ENCODE measurements around the gene RUBCN.
"Not testable (repeated sequence)": the region's sequence is repeated elsewhere in the genome, so short reads cannot be mapped to it uniquely, and the experiment has no call there.

RUBCN gene

GRCh38 chr3:197682713-197683112 lies 54.0 kb downstream of the RUBCN start:
- FAIRE-seq = no peak

GRCh38 chr3:197680955-197681521 lies 55.7 kb downstream of the RUBCN start:
- no peak for FAIRE-seq

- FAIRE-seq = no peak
Measured at GRCh38 chr3:197675951-197676350, 60.8 kb downstream of the RUBCN start.

GRCh38 chr3:197675563-197675860 lies 61.2 kb downstream of the RUBCN start:
- no peak for FAIRE-seq

GRCh38 chr3:197674741-197675562 lies 61.8 kb downstream of the RUBCN start:
- no peak for FAIRE-seq

GRCh38 chr3:197673170-197673569 lies 63.5 kb downstream of the RUBCN start:
- FAIRE-seq = no peak

- FAIRE-seq = no peak
Measured at GRCh38 chr3:197670361-197670760, 66.3 kb downstream of the RUBCN start.

GRCh38 chr3:197667968-197668367 lies 68.7 kb downstream of the RUBCN start:
- FAIRE-seq = no peak

- FAIRE-seq = not testable (repeated sequence)
Measured at GRCh38 chr3:197667293-197667692, 69.4 kb downstream of the RUBCN start.

GRCh38 chr3:197666221-197666842 lies 70.4 kb downstream of the RUBCN start:
- not testable (repeated sequence) for FAIRE-seq

- FAIRE-seq = not testable (repeated sequence)
Measured at GRCh38 chr3:197665549-197665948, 71.2 kb downstream of the RUBCN start.

- FAIRE-seq = not testable (repeated sequence)
Measured at GRCh38 chr3:197665142-197665491, 71.6 kb downstream of the RUBCN start.

- FAIRE-seq = not testable (repeated sequence)
Measured at GRCh38 chr3:197664414-197665141, 72.1 kb downstream of the RUBCN start.

GRCh38 chr3:197663367-197664140 lies 73.2 kb downstream of the RUBCN start:
- not testable (repeated sequence) for FAIRE-seq

- FAIRE-seq = not testable (repeated sequence)
Measured at GRCh38 chr3:197662352-197662751, 74.4 kb downstream of the RUBCN start.

- FAIRE-seq = not testable (repeated sequence)
Measured at GRCh38 chr3:197661874-197662273, 74.8 kb downstream of the RUBCN start.

- not testable (repeated sequence) for FAIRE-seq
Measured at GRCh38 chr3:197661234-197661834, 75.4 kb downstream of the RUBCN start.

GRCh38 chr3:197659701-197660100 lies 77.0 kb downstream of the RUBCN start:
- not testable (repeated sequence) for FAIRE-seq

- FAIRE-seq = not testable (repeated sequence)
Measured at GRCh38 chr3:197659144-197659543, 77.6 kb downstream of the RUBCN start.

GRCh38 chr3:197658706-197659105 lies 78.0 kb downstream of the RUBCN start:
- FAIRE-seq = not testable (repeated sequence)

- not testable (repeated sequence) for FAIRE-seq
Measured at GRCh38 chr3:197657541-197658292, 79.0 kb downstream of the RUBCN start.
